ENCODE data around the gene C14orf119.
A peak's percentile ranks its signal among the peaks of the same experiment; 100 is the strongest.

Gene C14orf119

GRCh38 chr14:23109769-23110168 lies 14.5 kb downstream of the C14orf119 start:
- no peak for DNase-seq (ENCODE audit: low read depth in 3 of 3)

- no peak for DNase-seq (ENCODE audit: low read depth in 3 of 3)
These were observed 15.5 kb downstream of the C14orf119 start for GRCh38 chr14:23110579-23111365.

- DNase-seq (ENCODE audit: low read depth in 3 of 3), result no peak
These were observed 17.3 kb downstream of the C14orf119 start for GRCh38 chr14:23112359-23113178.

GRCh38 chr14:23113431-23114119 lies 18.3 kb downstream of the C14orf119 start:
- DNase-seq (ENCODE audit: low read depth in 3 of 3), result no peak

GRCh38 chr14:23114120-23114458 lies 18.8 kb downstream of the C14orf119 start:
- no peak for DNase-seq (ENCODE audit: low read depth in 3 of 3)

- DNase-seq (ENCODE audit: low read depth in 3 of 3), result no peak
These were observed 19.3 kb downstream of the C14orf119 start for GRCh38 chr14:23114669-23115038.

- DNase-seq (ENCODE audit: low read depth in 3 of 3), result no peak
These were observed 19.9 kb downstream of the C14orf119 start for GRCh38 chr14:23115039-23115731.

- no peak for DNase-seq (ENCODE audit: low read depth in 3 of 3)
These were observed 20.6 kb downstream of the C14orf119 start for GRCh38 chr14:23115918-23116317.

- DNase-seq (ENCODE audit: low read depth in 3 of 3), result no peak
These were observed 22.2 kb downstream of the C14orf119 start for GRCh38 chr14:23117371-23118020.

- no peak for DNase-seq (ENCODE audit: low read depth in 3 of 3)
These were observed 23.4 kb downstream of the C14orf119 start, which contains the start of gene CEBPE for GRCh38 chr14:23118506-23119362. TSS of gene CEBPE (minus strand) at chr14:23119255. CDS start at chr14:23119091, 164 bp downstream.

GRCh38 chr14:23119363-23120327 lies 24.3 kb downstream of the C14orf119 start:
- no peak for DNase-seq (ENCODE audit: low read depth in 3 of 3)

GRCh38 chr14:23120541-23121251 lies 25.4 kb downstream of the C14orf119 start:
- DNase-seq (ENCODE audit: low read depth in 3 of 3), result peak; percentile 59 to 81 (median 71)

- DNase-seq (ENCODE audit: low read depth in 3 of 3), result no peak
These were observed 26.1 kb downstream of the C14orf119 start for GRCh38 chr14:23121361-23121771.

- no peak for DNase-seq (ENCODE audit: low read depth in 3 of 3)
These were observed 26.8 kb downstream of the C14orf119 start for GRCh38 chr14:23122086-23122485.

GRCh38 chr14:23123419-23123818 lies 28.1 kb downstream of the C14orf119 start:
- DNase-seq (ENCODE audit: low read depth in 3 of 3), result no peak

- DNase-seq (ENCODE audit: low read depth in 3 of 3), result no peak
These were observed 29.1 kb downstream of the C14orf119 start for GRCh38 chr14:23124337-23124954.

- DNase-seq (ENCODE audit: low read depth in 3 of 3), result no peak
These were observed 29.7 kb downstream of the C14orf119 start for GRCh38 chr14:23125011-23125410.

GRCh38 chr14:23125933-23126524 lies 30.7 kb downstream of the C14orf119 start:
- no peak for DNase-seq (ENCODE audit: low read depth in 3 of 3)
